HL-60 (cell line): ENCODE results near the gene MRAS.

Experiments used
- DNase-seq, 2 experiments: peaks; one replicate each; pipeline ENCODE4 v3.0.0-alpha.2; 2010 to 2020; ENCODE audit warnings: low read depth in 1 of 2, low spot score in 1 of 2
- H3K27ac ChIP-seq: fragments of 250-450 bp; sonication (Bioruptor Pico); replicated peaks from 2 replicates; pipeline ENCODE4 v1.5.1; 2020; ENCODE audit warnings: mild to moderate bottlenecking, moderate library complexity
- H3K27me3 ChIP-seq: fragments of 250-450 bp; sonication (Bioruptor Pico); 2 replicates; pipeline ENCODE4 v1.5.1; 2021; ENCODE audit warnings: mild to moderate bottlenecking, moderate library complexity; ENCODE audit not compliant: insufficient read depth, poor library complexity, severe bottlenecking
- H3K4me3 ChIP-seq: replicated peaks from 2 replicates; pipeline ENCODE4 v1.5.1; 2011; ENCODE audit warnings: mild to moderate bottlenecking, control low read depth, low read length; ENCODE audit not compliant: insufficient read depth
- CTCF ChIP-seq: IDR thresholded peaks from one replicate; pipeline ENCODE4 v1.5.1; 2011; ENCODE audit warnings: low read length, control low read depth, inconsistent platforms; ENCODE audit not compliant: insufficient read depth
- GABPA ChIP-seq: IDR thresholded peaks from 2 replicates; pipeline ENCODE4 v1.6.1; 2012; ENCODE audit warnings: low read depth
- POLR2AphosphoS5 ChIP-seq: IDR thresholded peaks from 2 replicates; pipeline ENCODE4 v1.6.1; 2012; ENCODE audit warnings: low read depth
- REST ChIP-seq: IDR thresholded peaks from 2 replicates; pipeline ENCODE4 v1.6.1; 2012; ENCODE audit warnings: low read depth; ENCODE audit not compliant: insufficient replicate concordance
- SPI1 ChIP-seq: IDR thresholded peaks from 2 replicates; pipeline ENCODE4 v1.6.1; 2012; ENCODE audit warnings: low read depth, mild to moderate bottlenecking, borderline replicate concordance

MRAS gene

GRCh38 chr3:138367326-138367850 is 19.0 kb downstream of the MRAS start:
- no peak for DNase-seq
- no peak overlapping the region for H3K4me3 ChIP-seq
- no peak for TF ChIP-seq CTCF
- no peak for TF ChIP-seq POLR2AphosphoS5
- no peak for TF ChIP-seq REST
- TF ChIP-seq GABPA: no peak
- H3K27ac ChIP-seq: no peak overlapping the region
- H3K27me3 ChIP-seq: no peaks in the 10 kb centered on the region

GRCh38 chr3:138367911-138368310 is 19.5 kb downstream of the MRAS start:
- no peak overlapping the region for H3K27ac ChIP-seq
- no peak overlapping the region for H3K4me3 ChIP-seq
- DNase-seq: no peak
- no peaks in the 10 kb centered on the region for H3K27me3 ChIP-seq
- TF ChIP-seq POLR2AphosphoS5 (no peak), REST (no peak), GABPA (no peak), SPI1 (no peak), CTCF (no peak)

- no peak overlapping the region for H3K4me3 ChIP-seq
- H3K27me3 ChIP-seq: no peaks in the 10 kb centered on the region
- no peak for DNase-seq
- TF ChIP-seq SPI1 (no peak), GABPA (no peak), CTCF (no peak), REST (no peak), POLR2AphosphoS5 (no peak)
- no peak overlapping the region for H3K27ac ChIP-seq
Observed at GRCh38 chr3:138369151-138369900, 20.9 kb downstream of the MRAS start.
